Activated CD4-positive, alpha-beta T cell treated with anti-CD3 and anti-CD28 coated beads for 36 hours (primary cell): ENCODE data around the gene CBS. TPM values are rescaled to one million over a fixed set of nuclear protein-coding genes. Genes with fewer than 3 reads are reported as not detected.
"Not testable (repeated sequence)": the region's sequence is repeated elsewhere in the genome, so short reads cannot be mapped to it uniquely, and the experiment has no call there.

ENCODE experiments used
- ATAC-seq: fragments of 200-7000 bp; cut with Tn5 transposase; one replicate; pipeline ENCODE4 v1.10.0; 2021; ENCODE audit warnings: mild to moderate bottlenecking, moderate library complexity
- CTCF ChIA-PET: fragments of 350-600 bp; sonication (Branson Sonifier 250); formaldehyde crosslinking; loops from one replicate; lab custom pipeline; 2021; ENCODE audit warnings: antibody characterized with exemption; lab: Charles Lee
- POLR2A ChIA-PET: fragments of 350-600 bp; sonication (Branson Sonifier 250); formaldehyde crosslinking; loops from one replicate; lab custom pipeline; 2021; ENCODE audit warnings: antibody characterized with exemption, inconsistent platforms; lab: Charles Lee
- DNase-seq: peaks from one replicate; pipeline ENCODE4 v3.0.0-alpha.2; 2020
- H3K27ac Mint-ChIP-seq: one replicate; pipeline ENCODE4 v1.8.0; 2021; ENCODE audit warnings: mixed read lengths
- H3K27me3 Mint-ChIP-seq: one replicate; pipeline ENCODE4 v1.8.0; 2021; ENCODE audit warnings: mixed read lengths
- H3K36me3 Mint-ChIP-seq: one replicate; pipeline ENCODE4 v1.8.0; 2021; ENCODE audit warnings: low read depth, mixed read lengths
- H3K4me1 Mint-ChIP-seq: one replicate; pipeline ENCODE4 v1.8.0; 2021; ENCODE audit warnings: mixed read lengths
- H3K4me3 Mint-ChIP-seq: one replicate; pipeline ENCODE4 v1.8.0; 2021; ENCODE audit warnings: mild to moderate bottlenecking, moderate library complexity, mixed read lengths
- H3K9me3 Mint-ChIP-seq: one replicate; pipeline ENCODE4 v1.8.0; 2021; ENCODE audit warnings: low read depth, mixed read lengths
- intact Hi-C, 2 experiments: fragments of 100-400 bp; cut with DNase I in 1 of 2; cut with micrococcal nuclease in 1 of 2; formaldehyde crosslinking; loops; one replicate each; pipeline versions ENCODE4 v1.14.2 to v1.15.1; 2022 to 2024; cut with DNase I, micrococcal nuclease
- total RNA-seq, 2 experiments: library from RNA; stranded (reverse); gene quantifications; one replicate each; pipeline ENCODE4 v1.2.3, GENCODE V29; 2021

The CBS gene
- total RNA-seq, 2 experiments from 2014 or later = 88.3 to 98.5 TPM

GRCh38 chr21:43091979-43092614, 16.5 kb upstream of the CBS start:
- DNase-seq, H3K27ac Mint-ChIP-seq, H3K4me3 Mint-ChIP-seq, H3K36me3 Mint-ChIP-seq, H3K9me3 Mint-ChIP-seq, POLR2A ChIA-PET, intact Hi-C loops, ATAC-seq, H3K27me3 Mint-ChIP-seq, H3K4me1 Mint-ChIP-seq, CTCF ChIA-PET: not testable (repeated sequence)

- H3K27me3 Mint-ChIP-seq = not testable (repeated sequence)
Observed at GRCh38 chr21:43090947-43091346, 15.3 kb upstream of the CBS start.

GRCh38 chr21:43089463-43089862, 13.8 kb upstream of the CBS start:
- DNase-seq = not testable (repeated sequence)

More at GRCh38 chr21:43090947-43091346, 15.3 kb upstream of the CBS start:
- ATAC-seq, CTCF ChIA-PET, H3K4me1 Mint-ChIP-seq, POLR2A ChIA-PET, DNase-seq, intact Hi-C loops, H3K27ac Mint-ChIP-seq, H3K4me3 Mint-ChIP-seq, H3K9me3 Mint-ChIP-seq, H3K36me3 Mint-ChIP-seq: not testable (repeated sequence)

GRCh38 chr21:43082587-43083300, 7.1 kb upstream of the CBS start:
- H3K27ac Mint-ChIP-seq = not testable (repeated sequence)

More at GRCh38 chr21:43089463-43089862, 13.8 kb upstream of the CBS start:
- ATAC-seq, H3K27me3 Mint-ChIP-seq, CTCF ChIA-PET, H3K4me3 Mint-ChIP-seq, H3K36me3 Mint-ChIP-seq, H3K4me1 Mint-ChIP-seq, POLR2A ChIA-PET, intact Hi-C loops, H3K27ac Mint-ChIP-seq, H3K9me3 Mint-ChIP-seq: not testable (repeated sequence)

GRCh38 chr21:43076643-43077042, 1.0 kb upstream of the CBS start:
- H3K27me3 Mint-ChIP-seq, intact Hi-C loops, H3K4me3 Mint-ChIP-seq, CTCF ChIA-PET, DNase-seq, H3K4me1 Mint-ChIP-seq, POLR2A ChIA-PET, H3K36me3 Mint-ChIP-seq, H3K27ac Mint-ChIP-seq, ATAC-seq, H3K9me3 Mint-ChIP-seq: not testable (repeated sequence)

More at GRCh38 chr21:43082587-43083300, 7.1 kb upstream of the CBS start:
- ATAC-seq, DNase-seq, intact Hi-C loops, H3K27me3 Mint-ChIP-seq, H3K4me3 Mint-ChIP-seq, POLR2A ChIA-PET, H3K36me3 Mint-ChIP-seq, H3K4me1 Mint-ChIP-seq, CTCF ChIA-PET, H3K9me3 Mint-ChIP-seq: not testable (repeated sequence)

- H3K9me3 Mint-ChIP-seq, intact Hi-C loops, DNase-seq, POLR2A ChIA-PET, H3K36me3 Mint-ChIP-seq, H3K4me3 Mint-ChIP-seq, H3K4me1 Mint-ChIP-seq, CTCF ChIA-PET, H3K27ac Mint-ChIP-seq, H3K27me3 Mint-ChIP-seq: not testable (repeated sequence)
- peak; percentile 28 for ATAC-seq
Observed at GRCh38 chr21:43076023-43076637, 495 bp upstream of the CBS start.

GRCh38 chr21:43074401-43075169, 1.1 kb downstream of the CBS start:
- H3K27ac Mint-ChIP-seq, H3K4me3 Mint-ChIP-seq, H3K36me3 Mint-ChIP-seq, intact Hi-C loops, H3K9me3 Mint-ChIP-seq, POLR2A ChIA-PET, H3K4me1 Mint-ChIP-seq, CTCF ChIA-PET, DNase-seq, H3K27me3 Mint-ChIP-seq: not testable (repeated sequence)
- peak; percentile 43 for ATAC-seq

GRCh38 chr21:43072742-43073141, 2.9 kb downstream of the CBS start:
- POLR2A ChIA-PET, CTCF ChIA-PET, DNase-seq, ATAC-seq, intact Hi-C loops, H3K9me3 Mint-ChIP-seq, H3K36me3 Mint-ChIP-seq, H3K27me3 Mint-ChIP-seq, H3K27ac Mint-ChIP-seq, H3K4me1 Mint-ChIP-seq, H3K4me3 Mint-ChIP-seq: not testable (repeated sequence)

- CTCF ChIA-PET, H3K4me3 Mint-ChIP-seq, DNase-seq, H3K9me3 Mint-ChIP-seq, H3K27me3 Mint-ChIP-seq, ATAC-seq, intact Hi-C loops, H3K27ac Mint-ChIP-seq, POLR2A ChIA-PET, H3K36me3 Mint-ChIP-seq, H3K4me1 Mint-ChIP-seq: not testable (repeated sequence)
Observed at GRCh38 chr21:43069682-43070081, 6.0 kb downstream of the CBS start.

GRCh38 chr21:43068065-43068464, 7.6 kb downstream of the CBS start:
- intact Hi-C loops, ATAC-seq, H3K4me3 Mint-ChIP-seq, H3K36me3 Mint-ChIP-seq, H3K27ac Mint-ChIP-seq, DNase-seq, H3K4me1 Mint-ChIP-seq, H3K9me3 Mint-ChIP-seq, CTCF ChIA-PET, H3K27me3 Mint-ChIP-seq, POLR2A ChIA-PET: not testable (repeated sequence)

GRCh38 chr21:43066690-43067089, 8.9 kb downstream of the CBS start:
- H3K9me3 Mint-ChIP-seq, H3K27ac Mint-ChIP-seq, intact Hi-C loops, H3K4me1 Mint-ChIP-seq, H3K27me3 Mint-ChIP-seq, CTCF ChIA-PET, H3K4me3 Mint-ChIP-seq, H3K36me3 Mint-ChIP-seq, ATAC-seq, DNase-seq, POLR2A ChIA-PET: not testable (repeated sequence)
